GM23338 (cell line): ENCODE results near the gene SMC5.

Source experiments
- CREB1 ChIP-seq: fragments of 250-450 bp; sonication (Bioruptor Pico); IDR thresholded peaks from 2 replicates; pipeline ENCODE4 v1.5.0; 2020; ENCODE audit warnings: low read depth, mild to moderate bottlenecking, moderate library complexity
- EZH2 ChIP-seq: fragments of 200-600 bp; sonication (generic); IDR thresholded peaks from one replicate; pipeline ENCODE4 v1.8.0; 2017; ENCODE audit warnings: antibody characterized with exemption, mild to moderate bottlenecking, low read depth; ENCODE audit not compliant: unreplicated experiment
- EZH2phosphoT487 ChIP-seq: fragments of 200-600 bp; sonication (generic); IDR thresholded peaks from one replicate; pipeline ENCODE4 v1.8.1; 2018; ENCODE audit warnings: antibody characterized with exemption; ENCODE audit not compliant: unreplicated experiment
- POLR2AphosphoS5 ChIP-seq: IDR thresholded peaks from 2 replicates; pipeline ENCODE4 v1.6.1; 2016; ENCODE audit warnings: antibody characterized with exemption, low read depth
- ZNF331 ChIP-seq: fragments of 250-450 bp; sonication (Bioruptor Pico); IDR thresholded peaks from 2 replicates; pipeline ENCODE4 v1.5.0; 2020; ENCODE audit warnings: low read depth, mild to moderate bottlenecking, moderate library complexity
- TF ChIP-seq, protein P1 (sequence below), 2 experiments: fragments of 200-600 bp in 1 of 2; sonication (generic) in 1 of 2; conservative IDR thresholded peaks; 2 replicates each; pipeline versions ENCODE4 v1.5.1 to v1.6.1; 2016 to 2017; ENCODE audit warnings: antibody characterized with exemption in 2 of 2, low read depth in 2 of 2, mild to moderate bottlenecking in 2 of 2, moderate library complexity in 1 of 2
- TF ChIP-seq, protein P2 (sequence below): IDR thresholded peaks from 2 replicates; pipeline ENCODE4 v1.6.1; 2016; ENCODE audit warnings: antibody characterized with exemption
- TF ChIP-seq, protein P3 (sequence below): IDR thresholded peaks from one replicate; pipeline ENCODE4 v1.6.1; 2018; ENCODE audit warnings: antibody characterized with exemption; ENCODE audit not compliant: unreplicated experiment

DNA sequence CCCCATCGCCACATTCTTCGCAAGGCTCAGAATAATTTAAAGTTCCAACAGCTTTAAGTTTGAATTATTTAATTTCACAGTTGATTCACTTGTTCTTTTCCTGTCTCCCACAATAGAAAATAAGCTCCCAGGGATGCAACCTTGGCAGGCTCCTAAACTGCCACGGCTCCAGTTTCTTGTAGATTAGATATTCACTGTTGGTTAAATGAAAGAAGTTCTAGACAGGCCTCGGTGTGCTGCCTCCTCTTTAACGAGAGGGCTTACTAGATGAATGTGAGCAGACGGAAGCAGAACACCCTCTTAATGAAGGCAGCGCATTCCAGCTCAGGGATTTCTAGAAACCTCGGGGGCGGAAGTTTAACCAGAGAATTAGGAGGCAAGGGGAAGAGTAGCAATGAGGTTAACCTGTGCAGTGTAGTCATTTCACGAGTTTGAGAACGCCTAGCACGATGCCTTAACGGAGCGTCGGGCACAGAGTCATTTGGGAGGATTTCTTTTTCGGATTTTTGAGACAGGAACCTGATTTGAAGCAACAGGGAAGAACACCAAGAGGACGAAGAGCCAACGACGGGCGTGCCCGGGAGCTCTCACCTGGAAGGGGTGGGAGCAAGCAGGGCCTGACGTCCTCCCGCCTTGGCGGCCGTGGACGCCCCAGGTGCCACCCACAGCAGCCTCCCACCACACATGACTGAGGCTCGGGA, 637 bp upstream of the SMC5 start:
- TF ChIP-seq POLR2AphosphoS5 (no peak), EZH2 (no peak), EZH2phosphoT487 (no peak), CREB1 (CRISPR knock-in tag) (no peak), ZNF331 (CRISPR knock-in tag) (no peak)
- TF ChIP-seq, protein P1, sequence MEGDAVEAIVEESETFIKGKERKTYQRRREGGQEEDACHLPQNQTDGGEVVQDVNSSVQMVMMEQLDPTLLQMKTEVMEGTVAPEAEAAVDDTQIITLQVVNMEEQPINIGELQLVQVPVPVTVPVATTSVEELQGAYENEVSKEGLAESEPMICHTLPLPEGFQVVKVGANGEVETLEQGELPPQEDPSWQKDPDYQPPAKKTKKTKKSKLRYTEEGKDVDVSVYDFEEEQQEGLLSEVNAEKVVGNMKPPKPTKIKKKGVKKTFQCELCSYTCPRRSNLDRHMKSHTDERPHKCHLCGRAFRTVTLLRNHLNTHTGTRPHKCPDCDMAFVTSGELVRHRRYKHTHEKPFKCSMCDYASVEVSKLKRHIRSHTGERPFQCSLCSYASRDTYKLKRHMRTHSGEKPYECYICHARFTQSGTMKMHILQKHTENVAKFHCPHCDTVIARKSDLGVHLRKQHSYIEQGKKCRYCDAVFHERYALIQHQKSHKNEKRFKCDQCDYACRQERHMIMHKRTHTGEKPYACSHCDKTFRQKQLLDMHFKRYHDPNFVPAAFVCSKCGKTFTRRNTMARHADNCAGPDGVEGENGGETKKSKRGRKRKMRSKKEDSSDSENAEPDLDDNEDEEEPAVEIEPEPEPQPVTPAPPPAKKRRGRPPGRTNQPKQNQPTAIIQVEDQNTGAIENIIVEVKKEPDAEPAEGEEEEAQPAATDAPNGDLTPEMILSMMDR (conservative IDR thresholded peaks at IDR 0.05; ENCODE audit: low read depth in 2 of 2): no peak
- TF ChIP-seq, protein P2, sequence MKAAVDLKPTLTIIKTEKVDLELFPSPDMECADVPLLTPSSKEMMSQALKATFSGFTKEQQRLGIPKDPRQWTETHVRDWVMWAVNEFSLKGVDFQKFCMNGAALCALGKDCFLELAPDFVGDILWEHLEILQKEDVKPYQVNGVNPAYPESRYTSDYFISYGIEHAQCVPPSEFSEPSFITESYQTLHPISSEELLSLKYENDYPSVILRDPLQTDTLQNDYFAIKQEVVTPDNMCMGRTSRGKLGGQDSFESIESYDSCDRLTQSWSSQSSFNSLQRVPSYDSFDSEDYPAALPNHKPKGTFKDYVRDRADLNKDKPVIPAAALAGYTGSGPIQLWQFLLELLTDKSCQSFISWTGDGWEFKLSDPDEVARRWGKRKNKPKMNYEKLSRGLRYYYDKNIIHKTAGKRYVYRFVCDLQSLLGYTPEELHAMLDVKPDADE: no peak
- TF ChIP-seq, protein P3, sequence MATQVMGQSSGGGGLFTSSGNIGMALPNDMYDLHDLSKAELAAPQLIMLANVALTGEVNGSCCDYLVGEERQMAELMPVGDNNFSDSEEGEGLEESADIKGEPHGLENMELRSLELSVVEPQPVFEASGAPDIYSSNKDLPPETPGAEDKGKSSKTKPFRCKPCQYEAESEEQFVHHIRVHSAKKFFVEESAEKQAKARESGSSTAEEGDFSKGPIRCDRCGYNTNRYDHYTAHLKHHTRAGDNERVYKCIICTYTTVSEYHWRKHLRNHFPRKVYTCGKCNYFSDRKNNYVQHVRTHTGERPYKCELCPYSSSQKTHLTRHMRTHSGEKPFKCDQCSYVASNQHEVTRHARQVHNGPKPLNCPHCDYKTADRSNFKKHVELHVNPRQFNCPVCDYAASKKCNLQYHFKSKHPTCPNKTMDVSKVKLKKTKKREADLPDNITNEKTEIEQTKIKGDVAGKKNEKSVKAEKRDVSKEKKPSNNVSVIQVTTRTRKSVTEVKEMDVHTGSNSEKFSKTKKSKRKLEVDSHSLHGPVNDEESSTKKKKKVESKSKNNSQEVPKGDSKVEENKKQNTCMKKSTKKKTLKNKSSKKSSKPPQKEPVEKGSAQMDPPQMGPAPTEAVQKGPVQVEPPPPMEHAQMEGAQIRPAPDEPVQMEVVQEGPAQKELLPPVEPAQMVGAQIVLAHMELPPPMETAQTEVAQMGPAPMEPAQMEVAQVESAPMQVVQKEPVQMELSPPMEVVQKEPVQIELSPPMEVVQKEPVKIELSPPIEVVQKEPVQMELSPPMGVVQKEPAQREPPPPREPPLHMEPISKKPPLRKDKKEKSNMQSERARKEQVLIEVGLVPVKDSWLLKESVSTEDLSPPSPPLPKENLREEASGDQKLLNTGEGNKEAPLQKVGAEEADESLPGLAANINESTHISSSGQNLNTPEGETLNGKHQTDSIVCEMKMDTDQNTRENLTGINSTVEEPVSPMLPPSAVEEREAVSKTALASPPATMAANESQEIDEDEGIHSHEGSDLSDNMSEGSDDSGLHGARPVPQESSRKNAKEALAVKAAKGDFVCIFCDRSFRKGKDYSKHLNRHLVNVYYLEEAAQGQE: no peak
